H9 (cell line): Measurements from ENCODE around the gene TRIP10. TPM values are rescaled to one million over a fixed set of nuclear protein-coding genes. Genes with fewer than 3 reads are reported as not detected.

Experiments used
- DNase-seq: peaks from one replicate; pipeline ENCODE4 v3.0.0-alpha.2; 2017
- H2AFZ ChIP-seq: one replicate; pipeline ENCODE4 v1.6.1; 2013; ENCODE audit warnings: mild to moderate bottlenecking, low read length, control low read depth, moderate library complexity
- H2AK5ac ChIP-seq: 2 replicates; pipeline ENCODE4 v1.6.1; 2013; ENCODE audit warnings: low read length, control low read depth, mixed read lengths; ENCODE audit not compliant: insufficient read length
- H2BK120ac ChIP-seq: one replicate; pipeline ENCODE4 v1.6.1; 2013; ENCODE audit warnings: low read depth, mild to moderate bottlenecking, low read length, control low read depth, inconsistent platforms; ENCODE audit not compliant: poor library complexity, severe bottlenecking
- H2BK12ac ChIP-seq: 2 replicates; pipeline ENCODE4 v1.6.1; 2013; ENCODE audit warnings: low read length, control low read depth, mixed read lengths, low read depth; ENCODE audit not compliant: insufficient read length
- H2BK15ac ChIP-seq: 2 replicates; pipeline ENCODE4 v1.6.1; 2013; ENCODE audit warnings: low read depth, low read length, control low read depth
- H2BK20ac ChIP-seq: one replicate; pipeline ENCODE4 v1.6.1; 2013; ENCODE audit warnings: low read depth, mild to moderate bottlenecking, low read length, control low read depth, inconsistent platforms; ENCODE audit not compliant: poor library complexity, severe bottlenecking
- H2BK5ac ChIP-seq: 2 replicates; pipeline ENCODE4 v1.6.1; 2013; ENCODE audit warnings: low read length, control low read depth, mixed read lengths; ENCODE audit not compliant: insufficient read length
- H3K14ac ChIP-seq: 2 replicates; pipeline ENCODE4 v1.6.1; 2013; ENCODE audit warnings: low read length, control low read depth; ENCODE audit not compliant: insufficient read depth
- H3K18ac ChIP-seq: 2 replicates; pipeline ENCODE4 v1.6.1; 2013; ENCODE audit warnings: low read depth, mild to moderate bottlenecking, mixed read lengths, low read length, control low read depth; ENCODE audit not compliant: insufficient read length
- H3K23ac ChIP-seq: 2 replicates; pipeline ENCODE4 v1.6.1; 2013; ENCODE audit warnings: low read length, control low read depth, mixed read lengths, low read depth; ENCODE audit not compliant: insufficient read length
- H3K23me2 ChIP-seq: 2 replicates; pipeline ENCODE4 v1.6.1; 2013; ENCODE audit warnings: low read depth, mild to moderate bottlenecking, mixed read lengths, low read length, control low read depth; ENCODE audit not compliant: insufficient read length, poor library complexity, severe bottlenecking
- H3K27ac ChIP-seq: 2 replicates; pipeline ENCODE4 v1.5.1; 2013; ENCODE audit warnings: low read length, control low read depth, mixed read lengths, low read depth; ENCODE audit not compliant: insufficient read length
- H3K27me3 ChIP-seq: 2 replicates; pipeline ENCODE4 v1.6.1; 2013; ENCODE audit warnings: low read length, control low read depth, inconsistent platforms; ENCODE audit not compliant: insufficient read depth
- H3K4ac ChIP-seq: 2 replicates; pipeline ENCODE4 v1.6.1; 2013; ENCODE audit warnings: low read depth, mild to moderate bottlenecking, control low read depth, inconsistent platforms, low read length, moderate library complexity
- H3K4me1 ChIP-seq: 2 replicates; pipeline ENCODE4 v1.6.1; 2013; ENCODE audit warnings: low read length, control low read depth, inconsistent platforms; ENCODE audit not compliant: insufficient read depth
- H3K4me2 ChIP-seq: 2 replicates; pipeline ENCODE4 v1.6.1; 2013; ENCODE audit warnings: low read length, control low read depth, mixed read lengths; ENCODE audit not compliant: insufficient read length, insufficient read depth
- H3K56ac ChIP-seq: 2 replicates; pipeline ENCODE4 v1.6.1; 2013; ENCODE audit warnings: low read depth, mild to moderate bottlenecking, mixed read lengths, low read length, control low read depth; ENCODE audit not compliant: insufficient read length
- H3K79me1 ChIP-seq: 2 replicates; pipeline ENCODE4 v1.6.1; 2013; ENCODE audit warnings: low read depth, mild to moderate bottlenecking, moderate library complexity, low read length, control low read depth, inconsistent platforms; ENCODE audit not compliant: insufficient read depth, poor library complexity, severe bottlenecking
- H3K79me2 ChIP-seq: 2 replicates; pipeline ENCODE4 v1.6.1; 2013; ENCODE audit warnings: low read length, control low read depth, inconsistent platforms; ENCODE audit not compliant: insufficient read depth
- H3K9ac ChIP-seq: 2 replicates; pipeline ENCODE4 v1.6.1; 2013; ENCODE audit warnings: low read length, control low read depth, mixed read lengths; ENCODE audit not compliant: insufficient read length; ENCODE audit errors: extremely low read depth
- H3K9me3 ChIP-seq: one replicate; pipeline ENCODE4 v1.6.1; 2013; ENCODE audit warnings: low read depth, low read length, inconsistent platforms; ENCODE audit not compliant: control insufficient read depth
- H3T11ph ChIP-seq: one replicate; pipeline ENCODE4 v1.6.1; 2013; ENCODE audit warnings: mild to moderate bottlenecking, low read length, control low read depth, inconsistent platforms
- H4K20me1 ChIP-seq: one replicate; pipeline ENCODE4 v1.6.1; 2013; ENCODE audit not compliant: control insufficient read depth, insufficient read length, insufficient read depth
- H4K5ac ChIP-seq: 2 replicates; pipeline ENCODE4 v1.6.1; 2013; ENCODE audit warnings: low read depth, mild to moderate bottlenecking, mixed read lengths, low read length, control low read depth; ENCODE audit not compliant: insufficient read length
- H4K8ac ChIP-seq: replicated peaks from 2 replicates; pipeline ENCODE4 v1.6.1; 2013; ENCODE audit warnings: low read length, control low read depth, mixed read lengths, low read depth; ENCODE audit not compliant: insufficient read length
- H4K91ac ChIP-seq: 2 replicates; pipeline ENCODE4 v1.6.1; 2013; ENCODE audit warnings: low read depth, mild to moderate bottlenecking, moderate library complexity, mixed read lengths, low read length, control low read depth; ENCODE audit not compliant: insufficient read length
- H3K27ac Mint-ChIP-seq, 3 experiments: 2 replicates in 2 of 3; 3 replicates in 1 of 3; pipeline ENCODE4 v1.8.0; 2020 to 2021; ENCODE audit warnings: mixed read lengths in 3 of 3, mild to moderate bottlenecking in 1 of 3, moderate library complexity in 1 of 3
- H3K27me3 Mint-ChIP-seq: 2 replicates; pipeline ENCODE4 v1.8.0; 2021; ENCODE audit warnings: low read depth, mild to moderate bottlenecking, moderate library complexity, mixed read lengths
- H3K36me3 Mint-ChIP-seq, 3 experiments: 2 replicates in 2 of 3; 3 replicates in 1 of 3; pipeline ENCODE4 v1.8.0; 2020 to 2021; ENCODE audit warnings: low read depth in 3 of 3, mixed read lengths in 3 of 3; ENCODE audit not compliant: insufficient read depth in 1 of 3
- H3K4me1 Mint-ChIP-seq, 2 experiments: 2 replicates each; pipeline ENCODE4 v1.8.0; 2020; ENCODE audit warnings: mixed read lengths in 2 of 2
- H3K4me3 Mint-ChIP-seq, 2 experiments: 2 replicates in 1 of 2; 3 replicates in 1 of 2; pipeline ENCODE4 v1.8.0; 2020 to 2021; ENCODE audit warnings: mild to moderate bottlenecking in 2 of 2, mixed read lengths in 2 of 2, moderate library complexity in 1 of 2
- H3K9me3 Mint-ChIP-seq, 2 experiments: 2 replicates in 1 of 2; 3 replicates in 1 of 2; pipeline ENCODE4 v1.8.0; 2020; ENCODE audit warnings: mild to moderate bottlenecking in 2 of 2, mixed read lengths in 2 of 2, moderate library complexity in 1 of 2
- WGBS: extraction: QIAGEN DNeasy Blood & Tissue Kit; methylation state at CpG from one replicate; pipeline ENCODE4 v1.1.7; 2013; ENCODE audit warnings: missing lambda C conversion rate, low lambda C conversion rate, mixed read lengths; ENCODE audit not compliant: insufficient read length; ENCODE audit errors: extremely low coverage; 5-methylcytosine and 5-hydroxymethylcytosine counted together
- total RNA-seq: library from RNA; stranded (reverse); gene quantifications from 2 replicates; pipeline ENCODE4 v1.2.1, GENCODE V29; 2021
- TF ChIP-seq, protein P1 (sequence below): fragments of 200-600 bp; sonication (generic); conservative IDR thresholded peaks from 3 replicates; pipeline ENCODE4 v1.8.0; 2021; ENCODE audit warnings: antibody characterized with exemption, mild to moderate bottlenecking

TRIP10 gene
- total RNA-seq, 1 experiment from 2014 or later = 56.4 TPM

DNA sequence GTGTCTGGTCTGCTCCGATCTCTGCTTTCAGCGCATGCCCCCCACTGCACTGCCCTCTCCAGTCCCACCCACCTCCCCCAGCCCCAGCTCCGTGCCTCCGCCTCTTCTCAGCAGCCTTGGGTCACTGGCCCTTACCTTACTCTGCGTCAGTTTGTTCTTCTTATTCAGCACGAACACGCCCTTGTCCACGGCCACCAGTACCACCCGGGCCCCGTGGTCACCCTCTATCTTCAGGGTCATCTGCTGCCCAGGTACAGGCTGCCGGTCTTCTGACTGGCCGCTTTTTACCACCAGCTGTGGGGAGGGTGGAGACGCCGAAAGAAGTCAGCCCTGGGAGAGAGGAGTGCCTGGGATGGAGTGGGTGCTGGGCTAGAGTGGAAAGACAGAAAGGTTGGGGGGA is 29.9 kb upstream of the TRIP10 start:
- H3K4me1 ChIP-seq = no peaks in the 10 kb centered on the region
- H2BK20ac ChIP-seq = no peak overlapping the region
- H3K23ac ChIP-seq = no peak overlapping the region
- H2BK12ac ChIP-seq = no peak overlapping the region
- H3K9ac ChIP-seq = no peak overlapping the region
- no peaks in the 10 kb centered on the region for H4K20me1 ChIP-seq
- TF ChIP-seq, protein P1, sequence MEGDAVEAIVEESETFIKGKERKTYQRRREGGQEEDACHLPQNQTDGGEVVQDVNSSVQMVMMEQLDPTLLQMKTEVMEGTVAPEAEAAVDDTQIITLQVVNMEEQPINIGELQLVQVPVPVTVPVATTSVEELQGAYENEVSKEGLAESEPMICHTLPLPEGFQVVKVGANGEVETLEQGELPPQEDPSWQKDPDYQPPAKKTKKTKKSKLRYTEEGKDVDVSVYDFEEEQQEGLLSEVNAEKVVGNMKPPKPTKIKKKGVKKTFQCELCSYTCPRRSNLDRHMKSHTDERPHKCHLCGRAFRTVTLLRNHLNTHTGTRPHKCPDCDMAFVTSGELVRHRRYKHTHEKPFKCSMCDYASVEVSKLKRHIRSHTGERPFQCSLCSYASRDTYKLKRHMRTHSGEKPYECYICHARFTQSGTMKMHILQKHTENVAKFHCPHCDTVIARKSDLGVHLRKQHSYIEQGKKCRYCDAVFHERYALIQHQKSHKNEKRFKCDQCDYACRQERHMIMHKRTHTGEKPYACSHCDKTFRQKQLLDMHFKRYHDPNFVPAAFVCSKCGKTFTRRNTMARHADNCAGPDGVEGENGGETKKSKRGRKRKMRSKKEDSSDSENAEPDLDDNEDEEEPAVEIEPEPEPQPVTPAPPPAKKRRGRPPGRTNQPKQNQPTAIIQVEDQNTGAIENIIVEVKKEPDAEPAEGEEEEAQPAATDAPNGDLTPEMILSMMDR = no peak
- peak overlapping the region in 1 of 3 experiments; percentile 59; a peak in 1 of 7 replicates for H3K27ac Mint-ChIP-seq
- H3K27ac ChIP-seq = no peak overlapping the region
- no peak overlapping the region for H3K18ac ChIP-seq
- no peak overlapping the region for H4K8ac ChIP-seq
- no peak overlapping the region for H4K5ac ChIP-seq
- H3K4me3 Mint-ChIP-seq = peak overlapping the region; percentile 24 to 81; a peak in 4 of 5 replicates
- peaks cover 3 to 8% of the 10 kb centered on the region in 2 experiments for H3K9me3 Mint-ChIP-seq
- WGBS = no CpG with 5 or more reads among the region's 14 CpGs
- H3K23me2 ChIP-seq = no peaks in the 10 kb centered on the region
- H3K4me1 Mint-ChIP-seq = peaks cover 14 to 29% of the 10 kb centered on the region in 2 experiments
- no peak overlapping the region for H2BK5ac ChIP-seq
- H3K4me2 ChIP-seq = no peak overlapping the region
- no peak overlapping the region for H4K91ac ChIP-seq
- no peak overlapping the region for H2AK5ac ChIP-seq
- H3K14ac ChIP-seq = no peak overlapping the region
- DNase-seq = no peak
- no peak overlapping the region for H3T11ph ChIP-seq
- no peak overlapping the region for H2AFZ ChIP-seq
- H3K56ac ChIP-seq = no peak overlapping the region
- H3K79me2 ChIP-seq = no peaks in the 10 kb centered on the region
- no peak overlapping the region for H2BK120ac ChIP-seq
- H3K4ac ChIP-seq = no peak overlapping the region
- no peaks in the 10 kb centered on the region; the same call in 1 of the 2 replicates for H3K27me3 ChIP-seq
- H3K79me1 ChIP-seq = no peaks in the 10 kb centered on the region
- no peaks in the 10 kb centered on the region for H3K9me3 ChIP-seq
- no peaks in the 10 kb centered on the region; a peak in 1 of 7 replicates for H3K36me3 Mint-ChIP-seq
- peaks cover 51% of the 10 kb centered on the region for H3K27me3 Mint-ChIP-seq
- H2BK15ac ChIP-seq = no peak overlapping the region
